MCF 10A (cell line): ENCODE measurements around the gene NUB1. TPM values are rescaled to one million over a fixed set of nuclear protein-coding genes. Genes with fewer than 3 reads are reported as not detected.

Source experiments
- Bru-seq: library from RNA; stranded (reverse); fragments of 400-500 nt; gene quantifications from one replicate; lab custom pipeline; 2021; lab: Mats Ljungman, UMichigan
- BruChase-seq, 2 experiments: library from RNA; stranded (reverse); fragments of 400-500 nt; gene quantifications; one replicate each; lab custom pipeline; 2021; lab: Mats Ljungman, UMichigan
- BruUV-seq: library from RNA; stranded (reverse); fragments of 400-500 nt; replicated peaks from 2 replicates; lab custom pipeline; 2021; lab: Mats Ljungman, UMichigan
- CTCF ChIA-PET: fragments of 300-600 bp; sonication (Branson Sonifier 250); formaldehyde crosslinking; extraction: SDS; loops from one replicate; lab custom pipeline; 2021; ENCODE audit warnings: antibody characterized with exemption, inconsistent platforms; lab: Yijun Ruan, JAX
- POLR2A ChIA-PET: fragments of 300-600, 350-650 bp; sonication (Branson Sonifier 250); formaldehyde crosslinking; extraction: SDS; loops from one replicate; lab custom pipeline; 2020; ENCODE audit warnings: antibody characterized with exemption, inconsistent platforms; lab: Yijun Ruan, JAX
- DNase-seq: peaks from one replicate; pipeline ENCODE4 v3.0.0-alpha.2; 2018; ENCODE audit not compliant: unreplicated experiment
- H3K27ac Mint-ChIP-seq: one replicate; pipeline ENCODE4 v1.8.0; 2022; ENCODE audit warnings: mild to moderate bottlenecking, low read depth, mixed read lengths; ENCODE audit not compliant: unreplicated experiment
- H3K27me3 Mint-ChIP-seq: one replicate; pipeline ENCODE4 v1.8.0; 2022; ENCODE audit warnings: mixed read lengths; ENCODE audit not compliant: insufficient read depth, unreplicated experiment
- H3K36me3 Mint-ChIP-seq: one replicate; pipeline ENCODE4 v1.8.0; 2022; ENCODE audit warnings: mild to moderate bottlenecking, moderate library complexity, mixed read lengths; ENCODE audit not compliant: insufficient read depth, unreplicated experiment
- H3K4me1 Mint-ChIP-seq: one replicate; pipeline ENCODE4 v1.8.0; 2022; ENCODE audit warnings: mixed read lengths; ENCODE audit not compliant: insufficient read depth, unreplicated experiment
- H3K4me3 Mint-ChIP-seq: one replicate; pipeline ENCODE4 v1.8.0; 2022; ENCODE audit warnings: mild to moderate bottlenecking, moderate library complexity, mixed read lengths; ENCODE audit not compliant: unreplicated experiment
- H3K9me3 Mint-ChIP-seq: one replicate; pipeline ENCODE4 v1.8.0; 2022; ENCODE audit warnings: mixed read lengths; ENCODE audit not compliant: unreplicated experiment
- CTCF ChIP-seq: fragments of 200-600 bp; IDR thresholded peaks from one replicate; pipeline ENCODE4 v1.8.0; 2022; ENCODE audit warnings: antibody characterized with exemption, mild to moderate bottlenecking; ENCODE audit not compliant: unreplicated experiment
- intact Hi-C: fragments of 100-400 bp; cut with micrococcal nuclease; formaldehyde crosslinking; loops from 2 replicates; pipeline ENCODE4 v1.14.1; 2022
- long read RNA-seq: library from polyadenylated mRNA; stranded (forward); transcript quantifications from one replicate; pipeline ENCODE4 v2.0.0, GENCODE V29; 2022
- total RNA-seq: library from RNA; stranded (reverse); gene quantifications from 2 replicates; pipeline ENCODE4 v1.2.3, GENCODE V29; 2022

Gene NUB1
- total RNA-seq (53.3 and 59.6 TPM in 2 replicates), Bru-seq, nascent RNA (percentile 75 among the genes with signal in this experiment), BruChase-seq, experiment 1, labeled RNA remaining after a 6-hour chase (percentile 87 among the genes with signal in this experiment), BruChase-seq, experiment 2, labeled RNA remaining after a 2-hour chase (percentile 79 among the genes with signal in this experiment)
- long read RNA-seq, transcript NUB1-203 (9 exons, 1,703 nt): minor isoform, 32 of 119 reads
- long read RNA-seq, transcript NUB1-201 (15 exons, 3,180 nt): major isoform, 35 of 119 reads
- long read RNA-seq, transcript NUB1-212 (15 exons, 3,210 nt): minor isoform, 5 of 119 reads
- long read RNA-seq, partial matches to known transcripts: 10 of 119 reads
- long read RNA-seq, other reads (novel, unspliced or antisense): 33 of 119 reads

GRCh38 chr7:151341357-151342101 is at the start of gene NUB1:
Gene NUB1 (plus strand): TSS chr7:151341812. CDS start chr7:151345350, 3,538 bp downstream.
- H3K9me3 Mint-ChIP-seq: no peaks in the 10 kb centered on the region
- POLR2A ChIA-PET: interaction anchor here (0.7 to 1.4 kb wide), 8 partner anchors 11 to 226 kb away, joined by 3 to 6 read pairs (median 4); partner anchors contain the start of gene ABCF2
- DNase-seq: peak; percentile 88
- no peaks in the 10 kb centered on the region for H3K4me1 Mint-ChIP-seq
- peak within 1 kb of the TSS; percentile 35 for H3K27ac Mint-ChIP-seq
- intact Hi-C loops: no loop called here
- no peaks in the 10 kb centered on the region for H3K27me3 Mint-ChIP-seq
- H3K36me3 Mint-ChIP-seq: peaks cover 27% of the 10 kb centered on the region
- peak within 1 kb of the TSS; percentile 77 for H3K4me3 Mint-ChIP-seq
- BruUV-seq: no TSS peak
- CTCF ChIA-PET: interaction anchor here (0.6 to 1.4 kb wide), 7 partner anchors 10 to 930 kb away, joined by 3 to 6 read pairs (median 3); no protein-coding TSS in a partner anchor
- no peak for TF ChIP-seq CTCF

- POLR2A ChIA-PET: interaction anchor here (0.6 kb wide), 1 partner anchor 883 kb away, joined by 3 read pairs; no protein-coding TSS in a partner anchor
- CTCF ChIA-PET: interaction anchor here (0.9 kb wide), 1 partner anchor 11 kb away, joined by 3 read pairs; no protein-coding TSS in a partner anchor
- intact Hi-C loops: no loop called here
- Mint-ChIP-seq H3K27me3 (peaks cover 29% of the 10 kb centered on the region), H3K36me3 (no peaks in the 10 kb centered on the region), H3K9me3 (no peaks in the 10 kb centered on the region), H3K4me1 (no peaks in the 10 kb centered on the region), H3K4me3 (no peak overlapping the region), H3K27ac (no peak overlapping the region)
- no peak for DNase-seq
- no peak for TF ChIP-seq CTCF
- no TSS peak for BruUV-seq
Observed at GRCh38 chr7:151292850-151293249, 48.8 kb upstream of the NUB1 start.

- no peaks in the 10 kb centered on the region for H3K4me1 Mint-ChIP-seq
- TF ChIP-seq CTCF: no peak
- DNase-seq: no peak
- intact Hi-C loops: no loop called here
- H3K4me3 Mint-ChIP-seq: no peak overlapping the region
- H3K27me3 Mint-ChIP-seq: peaks cover 29% of the 10 kb centered on the region
- ChIA-PET CTCF (interaction anchor here (0.7 to 2.1 kb wide), 5 partner anchors 18 to 124 kb away, joined by 3 to 6 read pairs (median 3); no protein-coding TSS in a partner anchor), POLR2A (interaction anchor here (0.8 kb wide), 1 partner anchor 9 kb away, joined by 3 read pairs; no protein-coding TSS in a partner anchor)
- no TSS peak for BruUV-seq
- H3K36me3 Mint-ChIP-seq: no peaks in the 10 kb centered on the region
- no peak overlapping the region for H3K27ac Mint-ChIP-seq
- no peaks in the 10 kb centered on the region for H3K9me3 Mint-ChIP-seq
Observed at GRCh38 chr7:151296202-151296992, 45.2 kb upstream of the NUB1 start.
